Measurements from ENCODE around the gene RPS6KA2. TPM values are rescaled to one million over a fixed set of nuclear protein-coding genes. Genes with fewer than 3 reads are reported as not detected.

RPS6KA2 gene
- total RNA-seq, 4 donors from 2014 or later = 12.1 to 116 (median 26.4) TPM

- Histone ChIP-seq H3K9me3 (no peaks in the 10 kb centered on the region), H3K4me3 (no peak overlapping the region), H3K27me3 (no peaks in the 10 kb centered on the region), H3K36me3 (peaks cover 0 to 13% (median 0%) of the 10 kb centered on the region in 3 donors), H3K4me1 (no peaks in the 10 kb centered on the region), H3K27ac (no peak overlapping the region)
- TF ChIP-seq CTCF (IDR thresholded peaks at IDR 0.05) = no peak
- TF ChIP-seq POLR2A (IDR thresholded peaks at IDR 0.05) = no peak
- DNase-seq = no peak
Observed at GRCh38 chr6:166505133-166505905, 121.7 kb downstream of the RPS6KA2 start.

GRCh38 chr6:166504100-166504499, 123.0 kb downstream of the RPS6KA2 start:
- H3K4me1 ChIP-seq = no peaks in the 10 kb centered on the region
- no peak for TF ChIP-seq CTCF (IDR thresholded peaks at IDR 0.05)
- TF ChIP-seq POLR2A (IDR thresholded peaks at IDR 0.05) = no peak
- H3K36me3 ChIP-seq = peaks cover 0 to 12% (median 0%) of the 10 kb centered on the region in 3 donors
- no peaks in the 10 kb centered on the region for H3K27me3 ChIP-seq
- no peaks in the 10 kb centered on the region for H3K9me3 ChIP-seq
- peak in 1 of 3 donors; percentile 43 for DNase-seq
- no peak overlapping the region for H3K27ac ChIP-seq
- no peak overlapping the region for H3K4me3 ChIP-seq

- TF ChIP-seq POLR2A (IDR thresholded peaks at IDR 0.05) (no peak), CTCF (IDR thresholded peaks at IDR 0.05) (no peak)
- Histone ChIP-seq H3K4me1 (no peaks in the 10 kb centered on the region), H3K36me3 (peaks cover 0 to 5% (median 0%) of the 10 kb centered on the region in 3 donors), H3K27me3 (no peaks in the 10 kb centered on the region), H3K4me3 (no peak overlapping the region), H3K9me3 (no peaks in the 10 kb centered on the region), H3K27ac (no peak overlapping the region)
- no peak for DNase-seq
Observed at GRCh38 chr6:166503167-166503744, 123.8 kb downstream of the RPS6KA2 start.

GRCh38 chr6:166502453-166502852, 124.6 kb downstream of the RPS6KA2 start:
- Histone ChIP-seq H3K27ac (no peak overlapping the region), H3K9me3 (no peaks in the 10 kb centered on the region), H3K4me3 (no peak overlapping the region), H3K4me1 (no peaks in the 10 kb centered on the region), H3K36me3 (peaks cover 0 to 5% (median 0%) of the 10 kb centered on the region in 3 donors), H3K27me3 (no peaks in the 10 kb centered on the region)
- TF ChIP-seq CTCF (IDR thresholded peaks at IDR 0.05) = no peak
- TF ChIP-seq POLR2A (IDR thresholded peaks at IDR 0.05) = no peak
- DNase-seq = no peak

- Histone ChIP-seq H3K4me3 (no peak overlapping the region), H3K4me1 (no peaks in the 10 kb centered on the region), H3K27ac (no peak overlapping the region), H3K27me3 (no peaks in the 10 kb centered on the region), H3K9me3 (no peaks in the 10 kb centered on the region), H3K36me3 (peaks cover 0 to 5% (median 0%) of the 10 kb centered on the region in 3 donors)
- peak in 1 of 3 donors; percentile 28 for DNase-seq
- TF ChIP-seq POLR2A (IDR thresholded peaks at IDR 0.05) = no peak
- no peak for TF ChIP-seq CTCF (IDR thresholded peaks at IDR 0.05)
Observed at GRCh38 chr6:166501246-166501645, 125.8 kb downstream of the RPS6KA2 start.

All from Peyer's patch (tissue), 4 donors.